ENCODE data around the gene MRPS26. TPM values are rescaled to one million over a fixed set of nuclear protein-coding genes. Genes with fewer than 3 reads are reported as not detected.

MRPS26 gene
- total and polyA plus RNA-seq, 11 donors = 36.5 to 111 (median 52.4) TPM

DNA sequence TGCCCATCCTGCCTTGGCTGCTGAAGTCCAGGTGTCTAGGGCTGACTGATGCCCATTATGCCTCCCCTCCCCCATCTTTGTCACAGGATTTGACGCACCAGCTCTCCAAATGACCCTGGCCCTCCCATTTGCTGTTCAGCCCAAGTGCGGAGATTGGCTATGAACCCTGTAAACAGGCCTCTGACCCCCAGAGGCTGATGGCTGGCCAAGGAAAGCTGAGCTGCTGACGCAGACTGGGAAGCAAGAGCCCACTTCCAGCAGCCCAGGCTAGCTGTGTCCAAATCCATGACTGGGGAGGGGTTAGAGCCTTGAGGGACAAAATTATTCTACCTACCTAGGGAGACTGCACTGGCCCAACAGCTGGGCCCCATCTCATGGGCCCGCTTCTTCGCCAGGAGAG lies 3.2 kb upstream of the MRPS26 start:
- DNase-seq (peak in 4 of 5 donors; percentile 52 to 74 (median 64)), ATAC-seq (peak in 1 of 4 donors; percentile 21)
- no peaks in the 10 kb centered on the region for H3K27me3 ChIP-seq
- peaks cover 0 to 34% (median 31%) of the 10 kb centered on the region in 9 donors for H3K36me3 ChIP-seq
- 83 to 89% (median 85%) methylated on average over 5 of the region's 5 CpGs for WGBS, 4 donors
- no peak overlapping the region for H3K4me3 ChIP-seq
- intact Hi-C loops (cut with DNase I) = no loop called here
- peaks cover 0 to 39% (median 26%) of the 10 kb centered on the region in 12 donors for H3K4me1 ChIP-seq
- H3K9me3 ChIP-seq = no peaks in the 10 kb centered on the region
- H3K27ac ChIP-seq = peak overlapping the region in 11 of 12 donors; percentile 48 to 73 (median 66)
- TF ChIP-seq CTCF (IDR thresholded peaks at IDR 0.05) (no peak), POLR2A (IDR thresholded peaks at IDR 0.05) (no peak)

GRCh38 chr20:3043322-3043721 lies 2.5 kb upstream of the MRPS26 start, which contains the start of gene GNRH2:
Gene GNRH2, plus strand, starts transcription at chr20:3043622. Its CDS starts 793 bp downstream, at chr20:3044415.
- TF ChIP-seq POLR2A (IDR thresholded peaks at IDR 0.05) = no peak
- TF ChIP-seq CTCF (IDR thresholded peaks at IDR 0.05) = no peak
- Histone ChIP-seq H3K27ac (peak within 1 kb of the TSS in 11 of 12 donors; percentile 48 to 94 (median 66)), H3K27me3 (no peaks in the 10 kb centered on the region), H3K4me1 (peaks cover 0 to 39% (median 26%) of the 10 kb centered on the region in 12 donors), H3K36me3 (peaks cover 0 to 34% (median 31%) of the 10 kb centered on the region in 9 donors), H3K9me3 (no peaks in the 10 kb centered on the region), H3K4me3 (no peak within 1 kb of the TSS)
- ATAC-seq (no peak), DNase-seq (no peak)
- 79 to 92% (median 88%) methylated on average over 3 of the region's 3 CpGs for WGBS, 4 donors
- intact Hi-C loops (cut with DNase I) = no loop called here

DNA sequence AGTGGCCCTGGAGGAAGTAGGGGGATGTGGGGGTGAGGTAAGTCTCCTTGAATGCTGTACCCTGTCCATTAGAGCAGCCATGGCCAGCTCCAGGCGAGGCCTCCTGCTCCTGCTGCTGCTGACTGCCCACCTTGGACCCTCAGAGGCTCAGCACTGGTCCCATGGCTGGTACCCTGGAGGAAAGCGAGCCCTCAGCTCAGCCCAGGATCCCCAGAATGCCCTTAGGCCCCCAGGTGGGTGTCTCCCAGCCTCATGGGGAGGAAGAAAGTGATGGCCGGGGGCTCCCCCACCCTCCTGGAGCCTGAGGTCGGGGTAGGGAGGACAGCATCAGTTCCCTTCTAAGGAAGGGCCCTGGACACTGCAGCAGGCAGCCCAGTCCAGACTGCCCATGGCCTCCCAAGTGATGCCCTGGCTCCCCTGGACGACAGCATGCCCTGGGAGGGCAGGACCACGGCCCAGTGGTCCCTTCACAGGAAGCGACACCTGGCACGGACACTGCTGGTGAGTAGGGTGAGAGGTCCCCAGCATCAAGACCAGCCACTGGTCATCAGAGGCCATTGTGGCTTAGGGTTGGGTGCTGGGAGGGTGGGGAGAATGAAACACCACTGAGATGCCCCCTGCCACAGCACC lies 1.4 kb upstream of the MRPS26 start:
- DNase-seq (peak in 1 of 5 donors; percentile 37), ATAC-seq (no peak)
- peak overlapping the region in 1 of 12 donors; percentile 77 for H3K4me3 ChIP-seq
- intact Hi-C loops (cut with DNase I) = no loop called here
- no peaks in the 10 kb centered on the region for H3K9me3 ChIP-seq
- TF ChIP-seq CTCF (IDR thresholded peaks at IDR 0.05) = no peak
- TF ChIP-seq POLR2A (IDR thresholded peaks at IDR 0.05) = no peak
- H3K36me3 ChIP-seq = peaks cover 0 to 34% (median 30%) of the 10 kb centered on the region in 9 donors
- peak overlapping the region in 6 of 12 donors; percentile 91 to 97 (median 94) for H3K27ac ChIP-seq
- H3K27me3 ChIP-seq = no peaks in the 10 kb centered on the region
- peaks cover 0 to 39% (median 26%) of the 10 kb centered on the region in 12 donors for H3K4me1 ChIP-seq
- 94 to 100% (median 96%) methylated on average over 8 of the region's 8 CpGs for WGBS, 4 donors

- TF ChIP-seq CTCF (IDR thresholded peaks at IDR 0.05) (no peak), POLR2A (IDR thresholded peaks at IDR 0.05) (no peak)
- DNase-seq = peak in 1 of 5 donors; percentile 89
- 4 to 7% (median 5%) methylated on average over 19 to 24 of the region's 24 CpGs for WGBS, 4 donors
Observed at GRCh38 chr20:3045042-3045815, 623 bp upstream of the MRPS26 start.

More at GRCh38 chr20:3045042-3045815, 623 bp upstream of the MRPS26 start:
- no peaks in the 10 kb centered on the region for H3K9me3 ChIP-seq
- H3K27me3 ChIP-seq = no peaks in the 10 kb centered on the region
- ATAC-seq = peak; percentile 65 to 78 (median 78)
- intact Hi-C loops (cut with DNase I) = no loop called here
- H3K27ac ChIP-seq = peak overlapping the region; percentile 86 to 97 (median 92)
- H3K36me3 ChIP-seq = peaks cover 0 to 34% (median 29%) of the 10 kb centered on the region in 9 donors
- peak overlapping the region; percentile 58 to 99 (median 88) for H3K4me3 ChIP-seq
- peaks cover 0 to 39% (median 26%) of the 10 kb centered on the region in 12 donors for H3K4me1 ChIP-seq

All from heart left ventricle (tissue), 16 donors.